IMR-90 (cell line): ENCODE data around the gene ALX4. TPM values are rescaled to one million over a fixed set of nuclear protein-coding genes. Genes with fewer than 3 reads are reported as not detected.

Source experiments
- ATAC-seq: fragments of 200-7000 bp; cut with Tn5 transposase; 2 replicates; pipeline ENCODE4 v1.9.1; 2020; ENCODE audit warnings: low read depth, mild to moderate bottlenecking, moderate library complexity
- BruUV-seq: library from RNA; stranded (reverse); fragments of 400-500 nt; replicated peaks from 2 replicates; lab custom pipeline; 2021; lab: Mats Ljungman, UMichigan
- CTCF ChIA-PET: fragments of 300-600 bp; formaldehyde crosslinking; extraction: SDS; loops from one replicate; lab custom pipeline; 2021; ENCODE audit warnings: antibody characterized with exemption; lab: Yijun Ruan, JAX
- POLR2A ChIA-PET: fragments of 300-600 bp; sonication (Branson Sonifier 250); formaldehyde crosslinking; loops from one replicate; lab custom pipeline; 2022; ENCODE audit warnings: antibody characterized with exemption; ENCODE audit not compliant: unreplicated experiment; lab: Charles Lee
- DNase-seq: peaks from one replicate; pipeline ENCODE4 v3.0.0; 2013
- H2AFZ ChIP-seq: replicated peaks from 2 replicates; pipeline ENCODE3; 2013; ENCODE audit warnings: low read length, mild to moderate bottlenecking; ENCODE audit not compliant: poor library complexity
- H2AK5ac ChIP-seq: 2 replicates; pipeline ENCODE4 v1.6.1; 2013; ENCODE audit warnings: low read depth, low read length, inconsistent platforms
- H2AK9ac ChIP-seq: replicated peaks from 2 replicates; pipeline ENCODE3; 2013; ENCODE audit warnings: mild to moderate bottlenecking, low read depth, low read length, moderate library complexity; ENCODE audit not compliant: poor library complexity
- H2BK120ac ChIP-seq: 2 replicates; pipeline ENCODE4 v1.6.1; 2013; ENCODE audit warnings: low read depth, low read length, inconsistent platforms
- H2BK15ac ChIP-seq: 3 replicates; pipeline ENCODE4 v1.6.1; 2013; ENCODE audit warnings: low read depth, low read length, inconsistent platforms
- H2BK20ac ChIP-seq: 2 replicates; pipeline ENCODE4 v1.6.1; 2013; ENCODE audit warnings: low read depth, mild to moderate bottlenecking, inconsistent platforms, low read length, moderate library complexity
- H2BK5ac ChIP-seq: 2 replicates; pipeline ENCODE4 v1.6.1; 2013; ENCODE audit warnings: mild to moderate bottlenecking, low read depth, low read length, inconsistent platforms; ENCODE audit not compliant: poor library complexity, severe bottlenecking
- H3K14ac ChIP-seq: replicated peaks from 2 replicates; pipeline ENCODE4 v1.6.1; 2013; ENCODE audit warnings: low read depth, low read length, inconsistent platforms
- H3K18ac ChIP-seq: 2 replicates; pipeline ENCODE4 v1.6.1; 2013; ENCODE audit warnings: low read depth, low read length, control low read depth
- H3K23ac ChIP-seq: 2 replicates; pipeline ENCODE4 v1.6.1; 2013; ENCODE audit warnings: low read depth, low read length, inconsistent platforms
- H3K27ac ChIP-seq: 2 replicates; pipeline ENCODE4 v1.5.1; 2013; ENCODE audit warnings: mild to moderate bottlenecking, control low read depth, low read length; ENCODE audit not compliant: insufficient read depth
- H3K27me3 ChIP-seq: 2 replicates; pipeline ENCODE4 v1.6.1; 2013; ENCODE audit warnings: low read length; ENCODE audit not compliant: control insufficient read depth, insufficient read depth
- H3K36me3 ChIP-seq: 2 replicates; pipeline ENCODE4 v1.6.1; 2013; ENCODE audit warnings: low read length, mixed read lengths; ENCODE audit not compliant: control insufficient read depth, insufficient read depth
- H3K4ac ChIP-seq: 2 replicates; pipeline ENCODE4 v1.6.1; 2013; ENCODE audit warnings: low read depth, low read length, inconsistent platforms
- H3K4me1 ChIP-seq: 2 replicates; pipeline ENCODE4 v1.6.1; 2013; ENCODE audit warnings: low read length, mixed read lengths; ENCODE audit not compliant: control insufficient read depth, insufficient read depth
- H3K4me2 ChIP-seq: 2 replicates; pipeline ENCODE4 v1.6.1; 2013; ENCODE audit warnings: low read depth, mild to moderate bottlenecking, control low read depth, low read length, moderate library complexity
- H3K4me3 ChIP-seq: 2 replicates; pipeline ENCODE4 v1.5.1; 2013; ENCODE audit warnings: low read depth, mild to moderate bottlenecking, control low read depth, low read length, moderate library complexity; ENCODE audit not compliant: insufficient read depth
- H3K56ac ChIP-seq: 2 replicates; pipeline ENCODE4 v1.6.1; 2013; ENCODE audit warnings: low read length, inconsistent platforms; ENCODE audit not compliant: insufficient read depth; ENCODE audit errors: extremely low read depth
- H3K79me1 ChIP-seq, 2 experiments: 2 replicates each; pipeline ENCODE4 v1.6.1; 2013; ENCODE audit warnings: low read length in 2 of 2, inconsistent platforms in 1 of 2, low read depth in 1 of 2
- H3K9ac ChIP-seq: 2 replicates; pipeline ENCODE4 v1.6.1; 2013; ENCODE audit warnings: low read depth, low read length, control low read depth
- H3K9me1 ChIP-seq: 2 replicates; pipeline ENCODE4 v1.6.1; 2013; ENCODE audit warnings: low read length, inconsistent platforms; ENCODE audit not compliant: insufficient read depth
- H3K9me3 ChIP-seq: 2 replicates; pipeline ENCODE4 v1.6.1; 2013; ENCODE audit warnings: low read length; ENCODE audit not compliant: control insufficient read depth, insufficient read depth
- H4K20me1 ChIP-seq: 2 replicates; pipeline ENCODE4 v1.6.1; 2013; ENCODE audit warnings: low read length, inconsistent platforms; ENCODE audit not compliant: insufficient read depth
- H4K5ac ChIP-seq: 2 replicates; pipeline ENCODE4 v1.6.1; 2013; ENCODE audit warnings: mild to moderate bottlenecking, low read depth, low read length, control low read depth
- H4K8ac ChIP-seq, 2 experiments: 2 replicates each; pipeline ENCODE4 v1.6.1; 2013; ENCODE audit warnings: low read depth in 2 of 2, low read length in 2 of 2, control low read depth in 1 of 2, inconsistent platforms in 1 of 2
- H4K91ac ChIP-seq: 2 replicates; pipeline ENCODE4 v1.6.1; 2013; ENCODE audit warnings: low read depth, low read length, inconsistent platforms; ENCODE audit not compliant: insufficient read depth
- BHLHE40 ChIP-seq: fragments of 150-350 bp; IDR thresholded peaks from 2 replicates; pipeline ENCODE4 v1.6.1; 2016; ENCODE audit warnings: mild to moderate bottlenecking, low read depth, low read length
- CEBPB ChIP-seq: IDR thresholded peaks from 2 replicates; pipeline ENCODE4 v1.6.1; 2012; ENCODE audit warnings: low read depth, low read length, improper control_type of control experiment
- CHD1 ChIP-seq: IDR thresholded peaks from 2 replicates; pipeline ENCODE4 v1.6.1; 2012; ENCODE audit warnings: low read depth, low read length, improper control_type of control experiment
- FOS ChIP-seq: fragments of 150-350 bp; IDR thresholded peaks from 2 replicates; pipeline ENCODE4 v1.6.1; 2016; ENCODE audit warnings: low read depth, low read length
- MAFK ChIP-seq: IDR thresholded peaks from 2 replicates; pipeline ENCODE4 v1.6.1; 2012; ENCODE audit warnings: low read depth, low read length, improper control_type of control experiment
- MAZ ChIP-seq: IDR thresholded peaks from 2 replicates; pipeline ENCODE4 v1.6.1; 2012; ENCODE audit warnings: low read depth, mild to moderate bottlenecking, low read length, improper control_type of control experiment, moderate library complexity, borderline replicate concordance
- NFE2L2 ChIP-seq: fragments of 150-350 bp; IDR thresholded peaks from 2 replicates; pipeline ENCODE4 v1.6.1; 2016; ENCODE audit warnings: low read depth, mild to moderate bottlenecking, low read length
- POLR2A ChIP-seq: IDR thresholded peaks from 2 replicates; pipeline ENCODE4 v1.6.1; 2012; ENCODE audit warnings: mild to moderate bottlenecking, low read depth, low read length
- RFX5 ChIP-seq: IDR thresholded peaks from 2 replicates; pipeline ENCODE4 v1.8.0; 2012; ENCODE audit warnings: low read depth, mild to moderate bottlenecking, low read length, moderate library complexity
- SMC3 ChIP-seq: fragments of 150-350 bp; IDR thresholded peaks from 2 replicates; pipeline ENCODE4 v1.6.1; 2016; ENCODE audit warnings: low read depth, mild to moderate bottlenecking, antibody characterized with exemption, low read length, moderate library complexity
- WGBS, 2 experiments: methylation state at CpG; one replicate each; pipeline versions ENCODE4 v1.1.5 to v1.1.7; 2013; ENCODE audit warnings: missing lambda C conversion rate in 2 of 2; ENCODE audit not compliant: insufficient read length in 1 of 2; ENCODE audit errors: extremely low coverage in 2 of 2; 5-methylcytosine and 5-hydroxymethylcytosine counted together
- dilution Hi-C: fragments of 300-500 bp; cut with HindIII; formaldehyde crosslinking; loops from one replicate; pipeline ENCODE4 v1.14.3; 2018; ENCODE audit warnings: low sequenced_read_pairs; ENCODE audit not compliant: unreplicated experiment
- in situ Hi-C: fragments of 300-500 bp; cut with MboI; formaldehyde crosslinking; loops from 3 replicates; pipeline ENCODE4 v1.14.3; 2019; ENCODE audit warnings: low sequenced_read_pairs, inconsistent platforms, mixed read lengths
- intact Hi-C: fragments of 100-400 bp; cut with micrococcal nuclease; formaldehyde crosslinking; loops from 2 replicates; pipeline ENCODE4 v1.10.0; 2022
- polyA plus RNA-seq, 3 experiments: library from polyadenylated mRNA; depleted of rRNA; stranded (reverse); fragments of >200 nt; gene quantifications; 2 replicates each; pipeline ENCODE4 v1.2.3, GENCODE V29; 2012; ENCODE audit warnings: low replicate concordance in 1 of 3
- total RNA-seq: library from RNA; depleted of rRNA; stranded (reverse); fragments of >200 nt; gene quantifications from 2 replicates; pipeline ENCODE4 v1.2.3, GENCODE V29; 2012
- TF ChIP-seq, protein P1 (sequence below): fragments of 150-350 bp; IDR thresholded peaks from 2 replicates; pipeline ENCODE4 v1.6.1; 2016; ENCODE audit warnings: low read depth, mild to moderate bottlenecking, low read length, moderate library complexity, borderline replicate concordance
- TF ChIP-seq, protein P2 (sequence below): fragments of 150-350 bp; IDR thresholded peaks from 2 replicates; pipeline ENCODE4 v1.6.1; 2017; ENCODE audit warnings: mild to moderate bottlenecking, antibody characterized with exemption, low read length, low read depth

Gene ALX4
- total and polyA plus RNA-seq, 2 of the 4 experiments (the other 2 are of a cell fraction), result not detected

DNA sequence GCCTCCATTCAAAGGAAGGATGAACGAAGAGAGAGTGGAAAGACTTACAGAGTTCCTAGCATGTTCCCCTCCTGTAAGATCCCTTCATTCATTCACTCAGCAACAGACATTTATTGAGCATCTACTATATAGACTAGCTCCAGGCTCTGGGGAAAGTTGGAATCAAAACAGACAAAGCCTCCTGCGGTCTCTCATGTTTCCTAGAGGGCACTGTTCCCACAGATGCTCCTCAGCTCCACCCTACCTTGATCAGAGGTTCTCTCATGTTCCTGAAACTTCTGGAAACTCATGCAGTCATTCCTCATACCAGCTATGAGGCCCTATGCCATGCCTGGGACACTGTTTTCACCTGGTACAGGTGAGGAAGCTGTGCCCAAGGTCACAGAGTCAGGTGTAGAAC, 11.1 kb downstream of the ALX4 start:
- dilution Hi-C loops, result no loop called here
- no peak for ATAC-seq
- CTCF ChIA-PET, result interaction anchor here (0.7 kb wide), 2 partner anchors 15 to 1225 kb away, joined by 4 to 7 read pairs; no protein-coding TSS in a partner anchor

More for the DNA sequence above, 11.1 kb downstream of the ALX4 start:
- Histone ChIP-seq H4K20me1 (no peaks in the 10 kb centered on the region), H3K9me1 (no peaks in the 10 kb centered on the region; the same call in 1 of the 2 replicates), H3K9ac (no peak overlapping the region), H3K18ac (no peak overlapping the region), H3K14ac (no peak overlapping the region), H3K79me1 (no peaks in the 10 kb centered on the region), H3K36me3 (no peaks in the 10 kb centered on the region), H3K27me3 (peaks cover 67% of the 10 kb centered on the region), H2BK5ac (no peak overlapping the region), H3K4me1 (no peaks in the 10 kb centered on the region; the same call in 1 of the 2 replicates), H3K4me2 (no peak overlapping the region), H2AFZ (no peak overlapping the region), H3K56ac (no peak overlapping the region), H3K23ac (no peak overlapping the region), H4K5ac (no peak overlapping the region), H4K8ac (no peak overlapping the region), H3K4ac (no peak overlapping the region), H3K27ac (no peak overlapping the region), H2BK15ac (no peak overlapping the region), H2AK5ac (no peak overlapping the region), H3K9me3 (peaks cover 2% of the 10 kb centered on the region; the same call in 1 of the 2 replicates), H2AK9ac (no peak overlapping the region), H2BK20ac (no peak overlapping the region), H4K91ac (no peak overlapping the region), H2BK120ac (no peak overlapping the region), H3K4me3 (no peak overlapping the region)
- intact Hi-C loops (no loop called here), in situ Hi-C loops (no loop called here)
- no peak for DNase-seq
- no TSS peak for BruUV-seq
- POLR2A ChIA-PET, result no interaction called here
- no CpG with 5 or more reads among the region's 2 CpGs for WGBS, 2 experiments
- no peak for TF ChIP-seq NFE2L2
- TF ChIP-seq, protein P1, sequence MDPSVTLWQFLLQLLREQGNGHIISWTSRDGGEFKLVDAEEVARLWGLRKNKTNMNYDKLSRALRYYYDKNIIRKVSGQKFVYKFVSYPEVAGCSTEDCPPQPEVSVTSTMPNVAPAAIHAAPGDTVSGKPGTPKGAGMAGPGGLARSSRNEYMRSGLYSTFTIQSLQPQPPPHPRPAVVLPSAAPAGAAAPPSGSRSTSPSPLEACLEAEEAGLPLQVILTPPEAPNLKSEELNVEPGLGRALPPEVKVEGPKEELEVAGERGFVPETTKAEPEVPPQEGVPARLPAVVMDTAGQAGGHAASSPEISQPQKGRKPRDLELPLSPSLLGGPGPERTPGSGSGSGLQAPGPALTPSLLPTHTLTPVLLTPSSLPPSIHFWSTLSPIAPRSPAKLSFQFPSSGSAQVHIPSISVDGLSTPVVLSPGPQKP, result no peak
- TF ChIP-seq, protein P2, sequence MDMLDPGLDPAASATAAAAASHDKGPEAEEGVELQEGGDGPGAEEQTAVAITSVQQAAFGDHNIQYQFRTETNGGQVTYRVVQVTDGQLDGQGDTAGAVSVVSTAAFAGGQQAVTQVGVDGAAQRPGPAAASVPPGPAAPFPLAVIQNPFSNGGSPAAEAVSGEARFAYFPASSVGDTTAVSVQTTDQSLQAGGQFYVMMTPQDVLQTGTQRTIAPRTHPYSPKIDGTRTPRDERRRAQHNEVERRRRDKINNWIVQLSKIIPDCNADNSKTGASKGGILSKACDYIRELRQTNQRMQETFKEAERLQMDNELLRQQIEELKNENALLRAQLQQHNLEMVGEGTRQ, result no peak
- no peak for TF ChIP-seq MAZ
- no peak for TF ChIP-seq SMC3
- no peak for TF ChIP-seq FOS
- TF ChIP-seq RFX5, result no peak
- TF ChIP-seq MAFK, result no peak
- no peak for TF ChIP-seq BHLHE40
- no peak for TF ChIP-seq CEBPB
- TF ChIP-seq POLR2A, result no peak
- TF ChIP-seq CHD1, result no peak
